Peyer's patch (tissue), 4 donors: ENCODE measurements around the gene ANKRD53.

Experiments used
- CTCF ChIP-seq, 6 experiments: fragments of 450-650 bp in 4 of 6; fragments of 200-600 bp in 2 of 6; sonication (generic) in 1 of 6; IDR thresholded peaks; one replicate each; pipeline ENCODE4 v1.5.1; 2017 to 2019; ENCODE audit warnings: antibody characterized with exemption in 6 of 6, mild to moderate bottlenecking in 3 of 6, moderate library complexity in 1 of 6
- POLR2A ChIP-seq, 2 donors: fragments of 450-650 bp; IDR thresholded peaks; one replicate each; pipeline ENCODE4 v1.5.1; 2017; ENCODE audit warnings: antibody characterized with exemption in 2 of 2, mild to moderate bottlenecking in 2 of 2, moderate library complexity in 2 of 2

DNA sequence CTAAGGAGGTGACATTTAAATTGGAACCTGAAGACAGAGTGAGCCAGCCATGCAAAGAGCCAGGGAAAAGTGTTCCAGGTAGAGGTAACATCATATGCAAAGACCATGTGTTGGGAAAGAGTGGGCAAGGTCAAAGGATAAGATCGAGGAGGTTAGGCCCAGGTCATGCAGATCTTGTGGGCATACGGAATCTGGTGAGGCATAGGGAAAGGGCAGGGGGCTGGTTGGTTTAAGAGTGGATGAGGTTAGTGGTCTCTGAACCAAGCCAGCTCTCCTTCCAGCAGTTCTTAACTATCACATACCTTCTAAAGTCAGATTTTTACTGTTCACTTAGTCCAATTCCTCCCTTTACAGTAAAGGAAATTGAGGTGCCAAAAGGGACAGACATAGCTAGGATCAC, 3.0 kb downstream of the ANKRD53 start:
- no peak for TF ChIP-seq CTCF (IDR thresholded peaks at IDR 0.05)
- no peak for TF ChIP-seq POLR2A (IDR thresholded peaks at IDR 0.05)
